Neural progenitor cell (in vitro differentiated cells): ENCODE measurements around the gene ENO1. TPM values are rescaled to one million over a fixed set of nuclear protein-coding genes. Genes with fewer than 3 reads are reported as not detected.
A peak's percentile ranks its signal among the peaks of the same experiment; 100 is the strongest.
"Not testable (repeated sequence)": the region's sequence is repeated elsewhere in the genome, so short reads cannot be mapped to it uniquely, and the experiment has no call there.

Source experiments
- DNase-seq: peaks from one replicate; pipeline ENCODE4 v3.0.0-alpha.2; 2016; ENCODE audit warnings: low spot score
- H2AFZ ChIP-seq: fragments of 200-600 bp; sonication (generic); replicated peaks from 2 replicates; pipeline ENCODE4 v1.6.1; 2016; ENCODE audit warnings: antibody characterized with exemption
- H3F3A ChIP-seq: fragments of 200-600 bp; sonication (generic); 2 replicates; pipeline ENCODE4 v1.6.1; 2016; ENCODE audit warnings: antibody characterized with exemption, low read depth
- H3K27ac ChIP-seq: fragments of 200-600 bp; sonication (generic); 2 replicates; pipeline ENCODE4 v1.5.1; 2016; ENCODE audit warnings: mild to moderate bottlenecking
- H3K27me3 ChIP-seq: fragments of 200-600 bp; sonication (generic); 2 replicates; pipeline ENCODE4 v1.6.1; 2016; ENCODE audit warnings: mild to moderate bottlenecking, moderate library complexity
- H3K36me3 ChIP-seq: fragments of 200-600 bp; sonication (generic); 2 replicates; pipeline ENCODE4 v1.5.1; 2016
- H3K4me1 ChIP-seq: fragments of 200-600 bp; sonication (generic); 2 replicates; pipeline ENCODE4 v1.6.1; 2016; ENCODE audit warnings: mixed run types
- H3K4me2 ChIP-seq: fragments of 200-600 bp; sonication (generic); 2 replicates; pipeline ENCODE4 v1.6.1; 2016
- H3K4me3 ChIP-seq: fragments of 200-600 bp; sonication (generic); 2 replicates; pipeline ENCODE4 v1.5.1; 2016
- H3K79me2 ChIP-seq: fragments of 200-600 bp; sonication (generic); 2 replicates; pipeline ENCODE4 v1.6.1; 2016; ENCODE audit warnings: low read depth
- H3K9ac ChIP-seq: fragments of 200-600 bp; sonication (generic); 2 replicates; pipeline ENCODE4 v1.6.1; 2016
- H3K9me3 ChIP-seq: fragments of 200-600 bp; sonication (generic); 2 replicates; pipeline ENCODE4 v1.5.1; 2016; ENCODE audit warnings: low read depth
- H4K20me1 ChIP-seq: fragments of 200-600 bp; sonication (generic); 2 replicates; pipeline ENCODE4 v1.6.1; 2016; ENCODE audit warnings: low read depth
- H3K27ac Mint-ChIP-seq: 3 replicates; pipeline ENCODE4 v1.8.0; 2021; ENCODE audit warnings: mixed read lengths
- H3K27me3 Mint-ChIP-seq: 2 replicates; pipeline ENCODE4 v1.8.0; 2022; ENCODE audit warnings: low read depth, mild to moderate bottlenecking, inconsistent platforms, moderate library complexity, mixed read lengths; ENCODE audit not compliant: insufficient read depth
- H3K36me3 Mint-ChIP-seq: 3 replicates; pipeline ENCODE4 v1.8.0; 2021; ENCODE audit warnings: mixed read lengths
- H3K4me1 Mint-ChIP-seq: 3 replicates; pipeline ENCODE4 v1.8.0; 2021; ENCODE audit warnings: mixed read lengths
- H3K4me3 Mint-ChIP-seq: 3 replicates; pipeline ENCODE4 v1.8.0; 2021; ENCODE audit warnings: mild to moderate bottlenecking, moderate library complexity, mixed read lengths
- H3K9me3 Mint-ChIP-seq: 3 replicates; pipeline ENCODE4 v1.8.0; 2020; ENCODE audit warnings: mixed read lengths
- CTCF ChIP-seq: fragments of 200-600 bp; sonication (generic); IDR thresholded peaks from 2 replicates; pipeline ENCODE4 v1.5.1; 2017; ENCODE audit warnings: antibody characterized with exemption, mild to moderate bottlenecking
- EZH2 ChIP-seq: fragments of 200-600 bp; sonication (generic); IDR thresholded peaks from 2 replicates; pipeline ENCODE4 v1.6.1; 2017; ENCODE audit warnings: antibody characterized with exemption, mild to moderate bottlenecking, moderate library complexity
- EZH2phosphoT487 ChIP-seq: fragments of 200-600 bp; sonication (generic); IDR thresholded peaks from 2 replicates; pipeline ENCODE4 v1.6.1; 2017; ENCODE audit warnings: antibody characterized with exemption
- total RNA-seq: library from RNA; depleted of rRNA; stranded (reverse); fragments of >200 nt; gene quantifications from 2 replicates; pipeline ENCODE4 v1.2.3, GENCODE V29; 2015; ENCODE audit warnings: low replicate concordance

ENO1 gene
- total RNA-seq, 1 donor from 2014 or later: 1,414 TPM

- Mint-ChIP-seq H3K27me3 (peaks cover 11% of the 10 kb centered on the region), H3K27ac (no peak overlapping the region), H3K9me3 (no peaks in the 10 kb centered on the region), H3K4me3 (no peak overlapping the region), H3K36me3 (no peaks in the 10 kb centered on the region), H3K4me1 (peaks cover 19% of the 10 kb centered on the region)
- Histone ChIP-seq H3K27ac (no peak overlapping the region), H2AFZ (peak overlapping the region; percentile 60), H3K4me1 (no peaks in the 10 kb centered on the region), H3K9ac (no peak overlapping the region), H3K27me3 (no peaks in the 10 kb centered on the region), H3F3A (no peaks in the 10 kb centered on the region), H3K4me3 (no peak overlapping the region), H4K20me1 (no peaks in the 10 kb centered on the region), H3K79me2 (no peaks in the 10 kb centered on the region), H3K9me3 (no peaks in the 10 kb centered on the region), H3K4me2 (no peak overlapping the region), H3K36me3 (no peaks in the 10 kb centered on the region)
- DNase-seq: no peak
- TF ChIP-seq CTCF (peak; percentile 47), EZH2phosphoT487 (no peak)
These were observed 47.1 kb downstream of the ENO1 start for GRCh38 chr1:8831340-8831739.

- H3K27ac Mint-ChIP-seq, H2AFZ ChIP-seq, H4K20me1 ChIP-seq, H3K4me2 ChIP-seq, H3K9me3 ChIP-seq, DNase-seq, H3K36me3 ChIP-seq, H3K4me3 Mint-ChIP-seq, H3F3A ChIP-seq, H3K9ac ChIP-seq, H3K36me3 Mint-ChIP-seq, H3K27me3 Mint-ChIP-seq, H3K79me2 ChIP-seq, H3K27ac ChIP-seq, H3K4me1 ChIP-seq, H3K27me3 ChIP-seq, H3K9me3 Mint-ChIP-seq, H3K4me3 ChIP-seq: not testable (repeated sequence)
- H3K4me1 Mint-ChIP-seq: peaks cover 17% of the 10 kb centered on the region
These were observed 47.8 kb downstream of the ENO1 start for GRCh38 chr1:8830732-8831131.

- Histone ChIP-seq H3K4me3 (no peak overlapping the region), H3K27ac (no peak overlapping the region), H3K79me2 (no peaks in the 10 kb centered on the region), H2AFZ (no peak overlapping the region), H3K4me2 (no peak overlapping the region), H3K9me3 (no peaks in the 10 kb centered on the region), H3K27me3 (no peaks in the 10 kb centered on the region), H3K4me1 (no peaks in the 10 kb centered on the region), H4K20me1 (no peaks in the 10 kb centered on the region), H3F3A (peaks cover 9% of the 10 kb centered on the region), H3K9ac (no peak overlapping the region), H3K36me3 (no peaks in the 10 kb centered on the region)
- H3K36me3 Mint-ChIP-seq: no peaks in the 10 kb centered on the region
- peaks cover 11% of the 10 kb centered on the region for H3K27me3 Mint-ChIP-seq
- H3K27ac Mint-ChIP-seq: peak overlapping the region; percentile 69
- H3K4me1 Mint-ChIP-seq: peaks cover 35% of the 10 kb centered on the region
- TF ChIP-seq EZH2 (no peak), CTCF (no peak), EZH2phosphoT487 (no peak)
- no peak for DNase-seq
- peak overlapping the region; percentile 24 for H3K4me3 Mint-ChIP-seq
- H3K9me3 Mint-ChIP-seq: no peaks in the 10 kb centered on the region
These were observed 52.5 kb downstream of the ENO1 start for GRCh38 chr1:8825985-8826481.

GRCh38 chr1:8823295-8823664 is 55.2 kb downstream of the ENO1 start:
- Mint-ChIP-seq H3K9me3 (no peaks in the 10 kb centered on the region), H3K4me3 (peak overlapping the region; percentile 17), H3K36me3 (no peaks in the 10 kb centered on the region), H3K4me1 (peaks cover 34% of the 10 kb centered on the region), H3K27ac (peak overlapping the region; percentile 52), H3K27me3 (peaks cover 11% of the 10 kb centered on the region)
- H3K27ac ChIP-seq: no peak overlapping the region
- H3K79me2 ChIP-seq: no peaks in the 10 kb centered on the region
- H3K4me3 ChIP-seq: no peak overlapping the region
- DNase-seq: no peak
- TF ChIP-seq CTCF (no peak), EZH2phosphoT487 (no peak), EZH2 (no peak)
- no peaks in the 10 kb centered on the region for H3K36me3 ChIP-seq
- no peaks in the 10 kb centered on the region for H3K27me3 ChIP-seq
- H2AFZ ChIP-seq: no peak overlapping the region
- H3K4me2 ChIP-seq: no peak overlapping the region
- H4K20me1 ChIP-seq: no peaks in the 10 kb centered on the region
- H3K9me3 ChIP-seq: no peaks in the 10 kb centered on the region
- peaks cover 21% of the 10 kb centered on the region for H3F3A ChIP-seq
- H3K4me1 ChIP-seq: peaks cover 2% of the 10 kb centered on the region
- H3K9ac ChIP-seq: no peak overlapping the region
